DND-41 (cell line): Measurements from ENCODE around the gene STARD10.

Experiments
- ATAC-seq: fragments of 200-7000 bp; cut with Tn5 transposase; 3 replicates; pipeline ENCODE4 v1.9.1; 2021; ENCODE audit warnings: low read depth; ENCODE audit not compliant: insufficient read depth
- DNase-seq: peaks from one replicate; pipeline ENCODE4 v3.0.0-alpha.2; 2020
- H2AFZ ChIP-seq: 2 replicates; pipeline ENCODE4 v1.6.0; 2012; ENCODE audit warnings: low read depth, low read length
- H3K27ac ChIP-seq: 2 replicates; pipeline ENCODE4 v1.5.1; 2012; ENCODE audit warnings: low read length, inconsistent platforms
- H3K27me3 ChIP-seq: fragments of 200-600 bp; sonication (generic); 2 replicates; pipeline ENCODE4 v1.6.0; 2012; ENCODE audit warnings: low read length, mild to moderate bottlenecking, inconsistent platforms; ENCODE audit not compliant: insufficient read depth, poor library complexity
- H3K36me3 ChIP-seq: 2 replicates; pipeline ENCODE4 v1.5.1; 2012; ENCODE audit warnings: low read length, inconsistent platforms; ENCODE audit not compliant: insufficient read depth
- H3K4me1 ChIP-seq: 2 replicates; pipeline ENCODE4 v1.5.1; 2012; ENCODE audit warnings: mild to moderate bottlenecking, low read length; ENCODE audit not compliant: insufficient read depth
- H3K4me2 ChIP-seq: 2 replicates; pipeline ENCODE4 v1.6.0; 2012; ENCODE audit warnings: mild to moderate bottlenecking, moderate library complexity, low read length, inconsistent platforms; ENCODE audit not compliant: insufficient read depth
- H3K4me3 ChIP-seq, 2 experiments: fragments of 200-600 bp in 1 of 2; shearing (Covaris generic) in 1 of 2; 2 replicates each; pipeline ENCODE4 v1.5.1; 2012 to 2016; ENCODE audit warnings: inconsistent platforms in 2 of 2, low read length in 2 of 2, mild to moderate bottlenecking in 2 of 2, low read depth in 1 of 2, moderate library complexity in 1 of 2
- H3K79me2 ChIP-seq: 2 replicates; pipeline ENCODE4 v1.6.0; 2012; ENCODE audit warnings: low read length, inconsistent platforms; ENCODE audit not compliant: insufficient read depth
- H3K9ac ChIP-seq: 2 replicates; pipeline ENCODE4 v1.6.0; 2012; ENCODE audit warnings: low read depth, mild to moderate bottlenecking, inconsistent platforms, low read length, moderate library complexity
- H3K9me3 ChIP-seq: 2 replicates; pipeline ENCODE4 v1.5.1; 2012; ENCODE audit warnings: low read length, moderate library complexity, mild to moderate bottlenecking, inconsistent platforms; ENCODE audit not compliant: insufficient read depth, severe bottlenecking
- H4K20me1 ChIP-seq: 2 replicates; pipeline ENCODE4 v1.6.0; 2012; ENCODE audit warnings: low read length; ENCODE audit not compliant: insufficient read depth
- EZH2 ChIP-seq: IDR thresholded peaks from 3 replicates; pipeline ENCODE4 v1.6.1; 2012; ENCODE audit warnings: borderline replicate concordance, low read depth, mild to moderate bottlenecking, moderate library complexity, low read length, inconsistent platforms; ENCODE audit not compliant: severe bottlenecking
- TF ChIP-seq, protein P1 (sequence below): IDR thresholded peaks from 2 replicates; pipeline ENCODE4 v1.5.1; 2012; ENCODE audit warnings: borderline replicate concordance, low read length, moderate library complexity, mild to moderate bottlenecking; ENCODE audit not compliant: poor library complexity, severe bottlenecking; ENCODE audit errors: extremely low read depth

STARD10 gene

DNA sequence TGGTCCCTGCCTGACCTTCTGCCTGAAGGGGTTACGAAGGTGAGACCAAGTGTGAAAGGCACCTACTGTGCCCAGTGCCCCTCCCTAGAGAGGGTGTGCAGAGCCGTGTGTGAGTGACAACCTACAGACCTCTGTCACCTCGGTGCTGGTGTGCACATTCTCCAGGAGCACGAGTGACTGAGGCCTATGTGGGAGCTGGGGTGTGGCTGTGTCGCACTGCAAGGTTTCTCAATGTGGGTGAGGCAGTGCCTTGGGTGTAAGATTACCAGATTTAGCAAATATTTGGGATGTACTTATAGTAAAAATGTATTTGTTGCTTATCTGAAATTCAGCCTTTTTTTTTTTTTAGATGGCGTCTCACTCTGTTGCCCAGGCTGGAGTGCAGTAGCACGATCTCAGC lies 5.6 kb downstream of the STARD10 start:
- Histone ChIP-seq H3K4me3 (no peak overlapping the region), H3K4me1 (peaks cover 12% of the 10 kb centered on the region), H3K36me3 (no peaks in the 10 kb centered on the region), H3K27me3 (no peaks in the 10 kb centered on the region), H3K27ac (no peak overlapping the region), H3K79me2 (peaks cover 8% of the 10 kb centered on the region; the same call in 1 of the 2 replicates), H4K20me1 (no peaks in the 10 kb centered on the region), H3K9ac (no peak overlapping the region), H2AFZ (no peak overlapping the region), H3K4me2 (no peak overlapping the region), H3K9me3 (no peaks in the 10 kb centered on the region)
- DNase-seq: no peak
- TF ChIP-seq EZH2: no peak
- TF ChIP-seq, protein P1, sequence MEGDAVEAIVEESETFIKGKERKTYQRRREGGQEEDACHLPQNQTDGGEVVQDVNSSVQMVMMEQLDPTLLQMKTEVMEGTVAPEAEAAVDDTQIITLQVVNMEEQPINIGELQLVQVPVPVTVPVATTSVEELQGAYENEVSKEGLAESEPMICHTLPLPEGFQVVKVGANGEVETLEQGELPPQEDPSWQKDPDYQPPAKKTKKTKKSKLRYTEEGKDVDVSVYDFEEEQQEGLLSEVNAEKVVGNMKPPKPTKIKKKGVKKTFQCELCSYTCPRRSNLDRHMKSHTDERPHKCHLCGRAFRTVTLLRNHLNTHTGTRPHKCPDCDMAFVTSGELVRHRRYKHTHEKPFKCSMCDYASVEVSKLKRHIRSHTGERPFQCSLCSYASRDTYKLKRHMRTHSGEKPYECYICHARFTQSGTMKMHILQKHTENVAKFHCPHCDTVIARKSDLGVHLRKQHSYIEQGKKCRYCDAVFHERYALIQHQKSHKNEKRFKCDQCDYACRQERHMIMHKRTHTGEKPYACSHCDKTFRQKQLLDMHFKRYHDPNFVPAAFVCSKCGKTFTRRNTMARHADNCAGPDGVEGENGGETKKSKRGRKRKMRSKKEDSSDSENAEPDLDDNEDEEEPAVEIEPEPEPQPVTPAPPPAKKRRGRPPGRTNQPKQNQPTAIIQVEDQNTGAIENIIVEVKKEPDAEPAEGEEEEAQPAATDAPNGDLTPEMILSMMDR: no peak
- ATAC-seq: no peak

DNA sequence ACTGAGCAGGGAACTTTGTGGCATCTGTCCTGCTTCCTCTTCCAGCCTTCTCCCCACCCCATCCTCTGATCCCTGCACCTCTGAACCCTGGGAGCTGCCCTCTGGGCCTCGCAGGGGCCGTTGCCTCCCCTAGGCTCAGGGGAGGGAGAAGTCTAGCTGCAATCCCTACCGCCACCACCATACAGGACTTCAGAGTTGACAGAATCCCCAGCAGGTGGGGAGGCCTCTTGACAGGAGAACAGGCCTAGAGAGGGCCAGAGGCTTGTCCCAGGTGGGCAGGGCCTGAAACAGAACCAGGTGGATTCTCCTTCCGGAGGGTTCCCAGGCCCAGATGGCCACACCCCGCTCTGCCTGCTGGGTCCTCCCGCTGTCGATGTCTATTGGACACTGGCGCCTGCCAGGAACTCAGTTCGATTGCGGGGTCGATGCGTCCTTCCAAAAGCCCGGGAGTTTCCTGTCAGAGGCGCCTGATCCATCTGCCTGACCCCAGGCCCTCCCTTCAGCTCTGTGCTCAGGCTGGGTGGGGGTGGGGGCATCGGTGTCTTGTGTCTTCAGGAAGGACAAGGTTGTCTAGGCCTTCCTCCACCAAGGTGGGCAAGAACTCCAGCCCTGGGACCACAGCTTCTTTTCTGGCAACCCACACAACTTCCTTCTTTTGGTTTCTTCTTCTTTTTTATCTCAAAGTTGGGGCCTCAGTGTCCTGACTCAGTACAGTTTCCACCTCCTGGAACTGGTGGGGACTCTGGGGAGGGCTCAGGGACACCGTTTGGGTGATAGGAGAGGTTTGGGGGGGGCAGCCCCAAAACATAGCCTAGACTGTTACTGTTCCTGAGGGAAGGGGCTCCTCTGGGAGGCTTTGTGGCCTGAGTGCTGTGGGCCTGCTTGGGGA lies 6.4 kb downstream of the STARD10 start:
- H2AFZ ChIP-seq: no peak overlapping the region
- no peak overlapping the region for H3K4me3 ChIP-seq
- peaks cover 2% of the 10 kb centered on the region; the same call in 1 of the 2 replicates for H3K79me2 ChIP-seq
- no peaks in the 10 kb centered on the region for H4K20me1 ChIP-seq
- H3K27me3 ChIP-seq: no peaks in the 10 kb centered on the region
- no peaks in the 10 kb centered on the region for H3K36me3 ChIP-seq
- H3K27ac ChIP-seq: no peak overlapping the region
- peak; percentile 51; the same call in 2 of the 3 replicates for ATAC-seq
- no peak for TF ChIP-seq EZH2
- TF ChIP-seq, protein P1: peak; percentile 24
- H3K9ac ChIP-seq: no peak overlapping the region
- no peaks in the 10 kb centered on the region for H3K9me3 ChIP-seq
- no peak overlapping the region for H3K4me2 ChIP-seq
- peaks cover 4% of the 10 kb centered on the region for H3K4me1 ChIP-seq
- DNase-seq: no peak

DNA sequence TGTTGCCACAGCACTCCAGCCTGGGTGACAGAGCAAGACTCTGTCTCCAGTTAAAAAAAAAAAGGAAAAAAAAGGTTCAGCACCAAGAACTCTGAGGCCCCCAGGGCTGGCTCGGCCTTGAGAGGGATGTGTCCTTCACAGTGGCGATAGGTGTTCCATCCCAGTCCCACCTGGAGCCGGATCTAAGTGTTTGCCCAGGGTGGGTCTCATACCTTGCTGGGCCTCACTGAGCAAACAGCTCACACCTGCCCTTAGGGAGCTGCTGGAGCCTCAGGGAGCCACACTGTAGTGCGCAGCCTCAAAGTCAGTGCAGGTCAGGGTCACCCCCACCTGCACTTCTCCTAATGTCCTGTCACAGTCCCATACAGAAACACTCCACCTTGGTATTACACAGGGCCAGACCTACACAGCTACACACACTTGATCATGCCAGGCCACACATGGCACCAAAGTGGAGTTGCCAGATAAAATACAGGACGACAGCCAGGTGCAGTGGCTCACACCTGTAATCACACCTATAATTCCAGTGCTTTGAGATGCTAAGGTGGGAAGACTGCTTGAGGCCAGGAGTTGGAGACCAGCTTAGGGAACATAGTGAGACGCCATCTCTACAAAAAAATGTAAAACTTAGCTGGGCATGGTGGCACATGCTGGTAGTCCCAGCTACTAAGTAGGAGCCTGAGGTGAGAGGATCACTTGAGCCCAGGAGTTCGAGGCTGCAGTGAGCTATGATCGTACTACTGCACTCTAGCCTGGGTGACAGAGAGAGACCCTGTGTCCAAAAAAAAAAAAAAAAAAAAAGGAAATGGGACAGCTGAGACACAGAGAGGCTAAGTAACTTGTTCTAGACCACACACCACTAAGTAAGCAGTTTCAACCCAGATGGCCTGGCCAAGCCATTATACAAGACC lies 7.3 kb downstream of the STARD10 start:
- Histone ChIP-seq H3K27me3 (no peaks in the 10 kb centered on the region), H3K36me3 (no peaks in the 10 kb centered on the region), H3K27ac (no peak overlapping the region), H2AFZ (no peak overlapping the region), H3K4me1 (peaks cover 5% of the 10 kb centered on the region), H3K9me3 (no peaks in the 10 kb centered on the region), H3K4me3 (no peak overlapping the region), H3K9ac (no peak overlapping the region), H3K4me2 (no peak overlapping the region), H3K79me2 (no peaks in the 10 kb centered on the region), H4K20me1 (no peaks in the 10 kb centered on the region)
- DNase-seq: no peak
- no peak for TF ChIP-seq EZH2
- TF ChIP-seq, protein P1: no peak
- no peak for ATAC-seq
